ENCODE data around the gene NCS1.

The NCS1 gene

DNA sequence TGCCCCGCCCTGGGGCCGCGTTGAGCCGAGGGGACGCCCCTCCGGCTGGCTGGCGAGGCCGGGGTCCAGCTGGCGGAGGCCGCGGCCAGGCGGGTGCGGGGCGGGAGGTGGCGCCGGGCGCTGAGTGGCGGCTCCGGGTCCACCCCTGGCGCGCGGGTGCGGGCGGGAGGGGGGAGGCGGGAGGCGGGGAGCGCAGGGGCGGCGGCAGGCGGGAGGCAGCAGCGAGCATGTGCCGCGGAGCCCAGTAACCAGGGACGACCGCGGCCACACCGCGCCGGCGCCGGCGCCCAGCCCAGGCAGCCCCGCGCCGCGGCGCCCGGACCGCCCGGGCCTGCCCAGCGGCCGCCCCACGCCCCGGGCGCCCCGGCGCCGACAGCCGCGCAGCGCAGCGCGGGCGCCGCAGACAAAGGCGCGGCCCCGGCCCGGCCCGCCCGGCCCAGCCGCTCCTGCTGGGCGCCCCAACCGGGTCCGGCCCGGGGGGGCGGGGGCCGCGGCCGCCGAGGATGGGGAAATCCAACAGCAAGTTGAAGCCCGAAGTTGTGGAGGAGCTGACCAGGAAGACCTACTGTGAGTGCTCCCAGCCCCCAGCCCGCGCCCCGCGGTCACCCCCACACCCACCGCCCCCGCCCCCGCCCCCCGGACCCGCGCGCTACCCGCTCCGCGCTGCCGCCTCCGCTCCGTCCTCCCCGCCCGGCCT is at the start of gene NCS1:
Gene NCS1, plus strand, starts transcription at position 244 of the 697 bp plus-strand sequence. Its CDS starts 260 bp downstream, at position 504.
- peak; percentile 11 for DNase-seq

DNA sequence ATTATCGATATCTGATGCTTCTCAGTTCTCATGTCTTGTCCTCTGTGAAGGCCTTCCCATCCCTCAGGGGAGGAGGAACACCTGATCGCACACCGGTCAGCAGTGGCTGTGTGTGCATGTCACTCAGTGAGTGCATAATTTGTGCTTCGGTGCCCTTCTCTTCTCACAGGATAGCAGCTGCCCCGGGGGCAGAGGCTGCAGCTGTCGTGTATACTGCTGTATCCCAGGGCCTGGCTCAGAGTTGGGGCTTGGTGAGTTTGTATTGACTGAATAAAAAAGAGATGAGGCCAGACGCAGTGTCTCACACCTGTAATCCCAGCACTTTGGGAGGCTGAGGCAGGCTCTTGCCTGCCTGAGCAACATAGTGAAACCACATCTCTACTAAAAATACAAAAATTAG is 49.7 kb upstream of the NCS1 start:
- no peak for DNase-seq

DNA sequence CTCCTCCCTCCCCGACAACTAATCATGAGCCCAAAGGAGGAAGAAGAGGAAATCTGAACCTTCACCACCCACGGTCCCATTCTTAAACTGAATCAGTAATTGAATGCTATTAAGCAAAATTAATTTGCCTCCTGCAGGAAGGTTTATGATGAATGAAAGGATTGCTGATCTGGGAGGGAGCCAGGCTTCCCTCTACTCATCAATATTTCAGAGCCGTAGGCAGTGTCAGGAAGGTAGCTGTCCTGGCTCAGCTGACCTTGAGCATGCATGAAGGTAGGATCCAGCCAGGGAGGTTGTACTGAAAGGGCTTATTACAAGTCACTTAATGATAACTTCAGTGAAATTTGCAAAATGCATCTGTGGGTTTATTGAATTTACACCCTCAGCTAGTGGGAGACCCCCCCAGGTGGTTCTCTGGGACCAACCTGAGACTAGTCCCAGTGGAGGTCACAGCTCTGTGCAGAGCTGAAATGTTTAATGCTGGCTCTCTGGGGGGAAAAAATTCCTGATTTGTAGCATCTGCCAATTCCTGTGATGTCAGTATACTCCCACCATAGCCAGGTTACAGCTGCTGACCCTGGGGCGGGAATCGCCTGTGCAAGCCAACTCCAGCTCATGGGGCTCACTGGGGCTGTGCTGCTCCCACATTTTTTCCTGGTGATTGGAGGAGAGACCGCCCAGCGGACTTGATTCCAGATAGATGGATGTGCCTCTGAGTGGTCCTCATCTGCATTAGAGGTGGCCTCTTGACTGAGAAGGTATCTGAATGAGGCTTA is 47.9 kb upstream of the NCS1 start:
- DNase-seq, result no peak

DNA sequence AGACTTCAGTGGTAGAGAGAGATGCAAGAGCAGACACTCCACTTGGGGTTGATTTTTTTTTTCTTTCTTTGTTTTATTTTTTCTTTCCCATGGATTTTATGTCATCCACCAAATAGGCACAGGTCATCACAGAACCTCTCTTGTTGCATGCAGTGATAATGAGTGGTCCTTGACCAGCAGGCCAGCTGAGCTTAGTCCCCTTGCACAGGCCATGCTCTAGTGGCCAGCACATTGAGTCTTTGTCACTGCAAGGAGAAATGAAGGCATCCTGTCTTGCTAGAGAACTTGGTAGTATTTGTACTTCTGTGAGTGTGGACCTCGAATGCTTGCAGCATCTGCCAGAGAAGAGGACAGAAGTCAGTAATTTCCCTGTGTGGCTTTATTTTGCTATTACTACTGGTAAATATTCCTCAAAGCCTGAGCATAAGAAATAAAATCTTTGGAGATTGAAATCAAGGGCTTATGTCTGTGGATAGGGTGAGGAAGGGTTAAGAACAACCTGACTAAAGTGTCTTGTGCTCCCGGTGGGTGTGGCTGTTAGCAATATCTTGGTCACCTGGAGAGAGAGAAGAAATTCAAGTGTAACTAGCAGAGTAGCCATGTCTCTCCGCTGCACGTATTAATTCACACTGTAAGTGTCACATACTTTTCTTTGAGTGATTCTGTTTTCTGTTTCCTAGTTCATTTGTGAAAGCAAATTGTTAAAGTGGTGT is 45.3 kb upstream of the NCS1 start:
- DNase-seq, result no peak

DNA sequence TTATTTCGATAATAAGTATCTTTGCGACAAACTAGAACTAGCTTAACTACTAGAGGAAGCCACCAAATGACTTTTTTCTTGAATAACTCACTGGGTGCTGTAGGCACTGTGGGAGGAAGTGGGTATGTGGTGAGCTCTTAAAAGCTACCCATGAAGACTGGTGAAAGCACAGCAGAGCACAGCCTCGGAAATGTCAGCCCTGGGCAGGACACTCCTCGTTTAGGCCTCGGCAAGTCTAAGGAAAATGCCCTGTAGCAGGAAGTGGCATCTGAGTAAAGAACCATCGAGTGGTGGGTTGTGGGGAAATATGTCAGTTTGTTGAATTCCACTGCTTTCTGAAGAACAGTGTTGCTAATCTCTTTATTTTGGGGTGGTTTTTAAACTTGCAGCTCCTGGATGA is 44.0 kb upstream of the NCS1 start:
- DNase-seq, result peak; percentile 67

DNA sequence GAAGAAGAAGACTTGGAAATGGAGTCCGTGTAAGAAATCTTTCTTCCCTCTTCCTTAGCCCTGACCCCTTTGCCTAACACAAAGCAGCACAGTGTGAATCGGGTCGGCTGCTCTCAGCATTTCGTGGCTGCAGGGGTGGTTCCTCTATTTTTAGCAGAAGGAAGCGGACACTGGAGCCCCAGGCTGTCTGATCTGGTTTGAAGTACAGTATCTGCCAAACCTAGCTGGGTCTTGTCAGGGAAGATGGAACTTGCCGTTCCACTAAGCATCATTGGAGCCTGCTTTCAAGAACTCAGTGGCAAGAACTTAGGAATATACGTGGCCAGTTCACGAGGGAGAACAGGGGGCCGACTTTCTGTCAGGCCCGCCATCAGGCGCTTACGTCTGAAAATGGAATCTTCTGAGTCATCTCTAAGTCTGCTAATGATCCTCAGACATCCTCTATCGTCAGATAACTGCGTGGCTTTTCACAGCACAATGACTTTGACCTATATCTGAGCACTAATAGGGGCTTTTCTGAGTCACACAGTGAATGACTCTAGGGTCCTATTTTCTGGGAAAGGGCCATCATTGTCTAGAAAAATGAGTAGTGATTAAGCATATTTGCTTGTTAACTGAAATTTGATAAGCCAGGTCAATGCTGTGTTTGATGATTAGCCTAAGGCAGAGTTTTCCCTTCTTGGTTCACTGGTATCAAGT is 43.3 kb upstream of the NCS1 start:
- DNase-seq, result peak; percentile 43

DNA sequence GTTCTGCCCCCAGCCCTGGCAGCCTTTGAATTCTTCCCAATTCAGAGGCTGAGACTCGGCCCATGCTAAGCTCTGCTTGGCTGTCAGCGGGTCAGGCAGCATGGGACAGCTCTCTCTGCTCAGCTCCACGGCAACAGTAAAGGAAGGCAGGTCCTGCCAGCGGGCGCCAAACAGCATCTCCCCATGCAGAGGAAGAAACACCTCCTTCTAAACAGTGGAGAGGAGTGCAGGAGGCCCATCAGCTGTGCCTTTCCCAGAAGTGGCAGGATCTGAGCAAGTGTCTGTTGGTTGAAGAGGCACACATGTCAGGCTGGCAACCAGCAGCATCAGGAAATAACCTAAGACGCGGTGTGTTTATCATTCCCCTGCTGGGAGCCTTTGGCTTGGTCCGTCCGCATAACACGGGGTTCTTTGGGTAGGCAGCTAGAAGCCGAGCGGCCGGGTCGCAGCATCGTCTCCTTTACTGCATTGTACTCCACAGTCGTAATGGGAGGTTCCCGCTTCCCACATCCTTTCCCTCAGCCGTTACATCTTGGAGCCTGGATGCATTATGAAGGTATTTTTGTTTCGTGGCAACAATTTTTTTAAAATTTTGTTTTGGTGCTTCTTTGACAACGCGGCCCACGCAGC is 42.7 kb upstream of the NCS1 start:
- peak; percentile 12 for DNase-seq

DNA sequence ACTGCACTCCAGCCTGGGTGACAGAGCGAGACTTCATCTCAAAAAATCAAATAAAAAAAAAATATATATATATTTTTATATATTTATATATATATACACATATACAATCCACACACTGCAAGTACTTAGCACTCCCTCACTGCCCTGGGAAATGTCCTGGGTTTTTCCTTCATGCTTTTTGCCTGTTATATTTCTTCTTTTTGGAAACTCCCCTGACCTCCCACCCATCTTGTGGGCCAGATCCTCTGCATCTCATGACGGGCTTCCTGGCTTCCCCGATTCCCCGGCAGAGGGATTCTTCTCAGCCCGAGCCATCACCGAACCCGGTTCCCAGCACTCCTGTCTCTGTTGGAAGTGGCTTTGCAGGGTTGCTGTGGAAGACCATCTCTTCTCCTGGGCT is 39.5 kb upstream of the NCS1 start:
- no peak for DNase-seq

DNA sequence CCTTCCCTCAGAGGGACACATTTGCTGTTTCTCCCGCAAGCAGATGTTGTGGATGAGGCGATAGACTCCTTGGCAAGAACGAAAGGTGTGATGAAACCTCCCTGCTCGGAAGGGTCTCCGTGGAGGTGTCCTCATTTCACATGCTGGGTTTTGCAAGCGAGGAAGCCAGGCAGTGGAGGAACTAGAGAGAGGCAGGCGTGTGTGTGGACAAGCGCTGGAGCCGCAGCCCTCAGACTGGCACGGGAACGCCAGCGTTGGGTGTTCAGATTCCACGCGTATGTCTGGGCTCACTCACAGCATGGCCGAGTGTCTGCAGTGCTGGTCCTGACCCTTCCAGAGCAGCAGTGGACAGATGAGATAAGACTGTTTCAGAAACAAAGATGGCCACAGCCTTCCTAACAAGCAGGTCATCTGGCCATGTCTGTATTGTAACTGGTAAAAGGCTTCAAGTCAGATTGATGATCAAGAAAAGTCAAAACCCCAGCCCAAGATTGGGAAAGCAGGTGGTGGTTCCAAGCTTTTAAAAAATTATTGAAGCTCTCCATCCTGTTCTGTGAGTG is 35.0 kb upstream of the NCS1 start:
- DNase-seq, result no peak

DNA sequence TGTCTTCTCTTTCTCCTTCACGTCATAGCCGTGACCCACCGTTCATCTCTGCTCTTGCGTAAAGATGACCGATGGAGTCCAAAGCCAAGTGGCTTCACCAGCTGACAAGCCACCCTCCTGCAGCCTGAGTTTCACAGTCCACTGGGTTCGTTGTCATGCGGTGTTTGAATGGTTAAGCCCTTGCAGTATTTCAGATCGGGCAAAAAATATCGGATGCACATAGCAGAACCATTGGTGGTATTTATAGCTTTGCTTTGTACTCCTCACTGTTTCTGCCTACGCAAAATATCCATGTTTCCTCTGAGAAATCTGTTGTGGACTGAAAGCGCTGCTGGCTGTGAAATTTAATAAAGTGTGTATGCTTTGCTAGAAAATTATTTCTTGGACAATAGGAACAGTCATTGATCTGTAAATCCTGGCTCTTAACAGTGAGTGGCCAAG is 34.5 kb upstream of the NCS1 start:
- no peak for DNase-seq

DNA sequence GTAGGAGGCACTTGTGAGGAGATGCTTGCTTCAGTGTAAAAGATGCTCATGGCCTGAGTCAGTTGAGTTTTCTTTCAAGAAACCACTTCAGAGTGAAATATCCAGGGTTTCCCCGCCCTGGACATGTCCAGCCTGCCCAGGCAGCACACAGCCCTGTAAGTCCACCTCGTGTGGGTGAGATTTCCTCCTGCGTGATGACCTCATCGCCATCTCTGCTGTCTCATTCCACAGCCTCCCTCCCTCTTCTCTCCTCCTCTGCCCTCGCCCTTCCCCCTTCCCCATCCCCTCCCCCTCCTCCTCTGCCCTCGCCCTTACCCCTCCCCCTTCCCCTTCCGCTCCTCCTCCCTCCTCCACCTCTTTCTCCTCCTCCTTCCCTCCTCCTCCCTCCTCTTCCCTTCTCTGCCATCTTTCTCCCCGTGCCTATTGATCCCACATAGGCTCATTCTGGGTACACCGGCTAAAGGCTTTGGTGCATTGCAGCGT is 34.0 kb upstream of the NCS1 start:
- DNase-seq, result no peak

DNA sequence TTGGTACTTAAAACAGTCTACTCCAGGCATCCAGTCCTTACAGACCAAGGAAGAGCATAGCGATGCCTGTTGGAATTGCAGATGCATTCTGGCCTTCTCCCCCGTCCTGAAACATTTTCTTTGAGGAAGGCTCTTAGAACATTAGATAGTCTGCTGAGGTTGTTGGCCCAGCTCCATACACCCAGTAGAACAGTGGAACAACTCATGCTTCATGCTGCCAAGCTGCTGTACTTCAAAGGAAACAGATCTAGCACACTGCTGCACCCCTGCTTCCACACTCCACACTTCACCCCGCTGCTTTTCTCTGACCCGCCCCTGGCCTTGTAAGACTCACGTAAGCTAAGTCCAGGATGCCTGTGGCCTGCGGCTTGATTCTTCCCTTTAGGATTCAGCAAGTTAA is 33.4 kb upstream of the NCS1 start:
- DNase-seq, result no peak

DNA sequence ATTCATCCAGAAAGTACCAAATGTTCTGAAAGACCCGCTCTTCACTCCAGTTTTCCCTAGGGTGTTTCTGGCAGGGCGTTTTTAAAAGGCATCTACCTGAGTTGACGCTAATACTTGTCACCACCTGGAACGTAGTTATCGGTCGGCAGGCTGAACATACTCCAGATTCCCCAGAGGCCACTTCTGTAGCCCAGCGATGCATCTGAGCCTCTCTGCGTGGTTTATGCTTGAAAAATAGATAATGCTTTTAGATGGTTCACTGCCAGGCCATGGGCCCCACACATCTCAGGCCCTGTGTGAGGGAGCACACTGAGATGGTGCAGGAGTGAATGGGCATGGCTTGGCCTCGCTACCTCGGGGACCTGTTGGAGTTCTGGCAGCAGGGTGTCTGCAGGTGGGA is 33.0 kb upstream of the NCS1 start:
- DNase-seq, result no peak

DNA sequence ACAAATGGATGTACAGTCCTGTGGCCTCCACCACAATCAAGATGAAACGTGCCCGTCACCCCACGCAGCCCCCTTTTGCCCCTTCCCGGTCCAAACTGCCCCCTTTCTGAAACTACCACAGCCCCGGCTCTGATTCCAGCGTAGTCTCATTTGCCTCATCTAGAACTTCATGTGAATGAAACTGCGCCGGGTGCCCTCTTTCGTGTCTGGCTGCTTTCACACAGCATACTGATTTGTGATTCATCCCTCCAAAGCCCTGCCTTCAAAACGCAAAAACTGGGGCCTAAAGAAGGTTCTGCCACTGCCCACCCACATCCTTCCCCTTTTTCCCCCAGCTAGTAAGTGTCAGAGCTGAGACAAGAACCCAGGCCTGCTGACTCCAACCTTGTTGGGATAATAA is 31.5 kb upstream of the NCS1 start:
- no peak for DNase-seq

DNA sequence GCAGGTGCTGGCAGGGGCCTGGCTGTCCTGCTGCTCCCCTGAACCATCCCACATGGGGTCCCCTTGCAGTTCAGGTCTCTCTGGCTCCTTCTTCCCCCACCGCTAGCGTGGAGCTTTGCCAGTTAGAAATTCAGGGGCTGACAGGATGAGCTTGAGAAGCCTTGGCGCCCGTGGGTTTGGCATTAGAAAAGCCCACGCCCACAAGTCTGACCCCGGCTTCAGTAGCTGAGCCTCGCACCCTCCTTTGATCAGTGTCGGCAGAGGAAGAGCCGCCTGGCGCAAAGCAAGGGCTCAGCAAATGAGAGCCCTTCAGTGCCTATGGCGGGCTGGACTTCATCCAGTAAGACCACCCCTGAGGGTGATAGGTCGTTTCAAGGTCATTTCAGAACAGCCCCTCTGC is 30.1 kb upstream of the NCS1 start:
- no peak for DNase-seq

DNA sequence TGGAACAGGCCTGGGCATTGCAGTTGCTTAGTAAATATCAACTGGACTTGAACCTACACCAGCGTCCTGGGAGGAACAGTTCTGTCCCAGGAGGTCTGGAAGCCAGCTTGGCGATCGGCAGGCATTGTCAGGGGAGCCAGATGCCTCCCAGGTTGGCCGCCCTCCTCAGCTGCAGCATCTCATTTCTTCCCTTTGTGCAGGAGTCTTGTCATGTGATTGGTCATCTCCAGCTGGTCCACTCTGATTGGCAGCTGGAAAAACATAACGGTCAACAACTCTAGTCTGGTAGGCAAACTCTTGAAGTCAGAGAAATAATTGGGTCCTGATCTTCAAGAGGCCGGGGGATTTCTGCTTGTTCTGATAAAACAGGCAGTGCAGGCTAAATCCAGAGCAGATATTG is 29.6 kb upstream of the NCS1 start:
- no peak for DNase-seq

DNA sequence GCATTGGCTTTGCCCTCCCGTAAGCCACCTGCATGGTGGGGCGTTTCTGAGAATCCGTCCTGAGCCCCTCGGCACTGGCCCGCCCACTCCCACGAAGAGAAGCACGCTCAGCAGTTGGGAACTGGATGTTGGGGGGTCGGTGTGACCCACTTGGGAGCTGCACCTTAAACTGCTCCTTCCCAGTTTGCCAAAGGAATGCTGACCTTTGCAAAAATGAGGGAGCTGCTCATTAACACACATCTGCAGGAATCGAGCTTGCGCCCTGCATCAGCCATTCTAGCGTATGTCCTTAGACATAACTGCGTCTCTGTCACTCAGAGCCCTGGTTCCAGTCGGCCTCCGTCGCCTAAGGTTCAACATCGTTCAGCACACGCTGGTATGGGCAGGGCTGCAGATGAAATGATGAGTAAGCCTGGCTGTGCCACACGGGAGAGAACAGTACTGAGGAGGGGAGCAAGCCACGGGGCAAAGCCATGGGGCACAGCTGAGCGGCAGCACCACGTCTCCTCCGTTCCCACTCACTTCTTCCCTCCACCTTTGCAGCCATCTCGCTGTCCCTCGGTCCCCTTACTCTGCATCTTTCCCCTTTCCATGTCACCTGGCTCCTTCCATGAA is 28.8 kb upstream of the NCS1 start:
- DNase-seq, result no peak

DNA sequence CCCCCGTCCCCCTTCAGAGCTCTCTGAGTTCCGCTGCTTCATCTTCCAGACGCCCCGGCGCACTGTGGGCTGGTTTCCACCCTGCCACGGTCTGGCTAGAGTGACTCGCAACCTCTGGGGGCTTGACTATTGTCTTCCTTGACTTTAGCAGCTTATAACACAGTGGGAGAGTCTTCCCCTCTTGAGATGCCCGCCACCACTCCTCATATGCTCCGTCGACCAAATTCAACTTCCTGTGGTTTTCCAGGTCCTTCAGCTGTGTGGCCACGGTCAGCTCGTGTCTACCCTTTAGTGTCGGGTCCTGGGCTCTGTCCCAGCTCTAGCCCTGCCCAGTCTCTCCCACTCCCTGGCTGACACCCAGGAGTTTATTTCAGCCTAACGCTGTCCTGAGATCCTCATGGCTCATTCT is 28.2 kb upstream of the NCS1 start:
- no peak for DNase-seq

DNA sequence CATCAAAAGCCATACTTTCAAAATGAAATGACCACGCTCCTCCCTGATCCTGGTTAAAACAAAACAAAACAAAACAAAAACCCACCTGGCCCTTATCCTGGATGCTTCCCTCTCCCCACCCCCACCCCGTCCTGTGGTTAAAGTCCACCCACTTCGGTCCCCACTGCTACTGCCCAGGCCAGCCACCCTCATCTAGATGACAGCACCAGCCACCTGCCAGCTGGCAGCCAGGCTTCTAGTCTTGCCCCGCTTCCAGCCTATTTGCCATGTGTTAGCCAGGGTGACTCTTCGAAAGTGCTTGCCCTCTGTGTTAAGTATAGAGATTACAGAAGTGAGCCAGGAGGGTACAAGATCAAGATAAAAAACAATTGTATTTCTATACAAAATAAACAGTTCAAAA is 27.5 kb upstream of the NCS1 start:
- DNase-seq, result no peak

DNA sequence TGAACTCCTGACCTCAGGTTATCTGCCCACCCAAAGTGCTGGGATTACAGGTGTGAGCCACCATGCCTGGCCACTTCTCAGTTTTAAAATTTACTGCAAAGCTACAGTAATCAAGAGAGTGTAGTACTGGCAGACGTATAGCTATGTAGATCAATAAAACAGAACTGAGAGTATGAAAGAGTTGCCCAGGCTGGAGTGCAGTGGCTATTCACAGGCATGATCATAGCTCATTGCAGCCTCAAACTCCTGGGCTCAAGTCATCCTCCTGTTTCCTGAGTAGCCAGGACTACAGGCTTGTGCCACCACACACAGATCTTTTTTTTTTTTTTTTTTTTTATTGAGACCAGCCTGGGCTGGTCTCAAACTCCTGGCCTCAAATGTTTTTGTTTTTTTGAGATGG is 26.5 kb upstream of the NCS1 start:
- DNase-seq, result no peak

DNA sequence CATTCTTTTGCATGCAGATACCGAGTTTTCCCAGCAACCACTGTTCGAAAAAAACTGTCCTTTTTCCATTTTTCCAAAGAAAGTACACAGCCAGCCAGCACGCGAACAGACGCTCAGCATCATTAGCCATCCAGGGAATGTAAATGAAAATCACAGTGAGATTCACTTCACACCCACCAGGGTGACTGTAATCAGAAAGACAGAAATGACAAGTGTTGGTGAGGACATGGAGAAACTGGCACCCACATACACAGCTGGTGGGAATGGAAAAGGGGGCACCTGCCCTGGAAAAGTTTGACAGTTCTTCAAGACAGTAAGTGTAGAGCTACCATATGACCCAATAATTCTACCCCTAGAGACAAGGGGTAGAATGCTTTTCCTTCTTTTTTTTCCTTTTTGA is 25.0 kb upstream of the NCS1 start:
- DNase-seq, result no peak

DNA sequence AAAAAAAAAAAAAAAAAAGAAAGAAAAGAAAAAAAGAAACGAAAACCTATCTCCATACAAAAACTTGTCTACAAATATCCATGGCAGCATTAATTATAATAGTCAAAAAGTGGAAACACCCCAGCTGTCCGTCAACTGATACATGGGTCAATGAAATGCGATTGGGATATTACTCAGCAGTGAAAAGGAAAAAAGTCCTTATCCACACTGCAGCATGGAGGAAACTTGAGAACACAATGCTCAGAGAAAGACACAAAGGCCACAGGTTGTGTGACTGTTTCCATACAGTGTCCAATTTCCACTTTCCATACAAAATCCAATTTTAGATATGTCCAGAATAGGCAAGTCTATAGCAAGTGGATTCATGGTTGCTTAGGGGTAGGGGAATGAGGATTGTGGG is 24.3 kb upstream of the NCS1 start:
- no peak for DNase-seq

Measured in activated effector memory CD4-positive, alpha-beta T cell treated with Interleukin-2 at 50 U/mL for 16 hours (primary cell).